H1 (cell line): ENCODE measurements around the gene NELL1. TPM values are rescaled to one million over a fixed set of nuclear protein-coding genes. Genes with fewer than 3 reads are reported as not detected.

Experiments
- NRF1 ChIP-seq: IDR thresholded peaks from 2 replicates; pipeline ENCODE4 v1.6.1; 2011; ENCODE audit warnings: mild to moderate bottlenecking, low read depth, low read length, improper control_type of control experiment
- polyA plus RNA-seq, 7 experiments: library from polyadenylated mRNA; depleted of rRNA in 3 of 7; stranded (reverse) in 5 of 7; unstranded in 2 of 7; fragments of >200 nt in 5 of 7; fragments of 200-250 nt in 2 of 7; gene quantifications; 1 replicate in 5 of 7; 2 replicates in 1 of 7; 4 replicates in 1 of 7; pipeline versions ENCODE4 v1.2.1 to v1.2.3, GENCODE V29; 2011 to 2013; ENCODE audit warnings: missing spikeins in 2 of 7, mixed read lengths in 2 of 7
- total RNA-seq: library from RNA; stranded (reverse); fragmentation: NEBNext Ultra II Directional; extraction: Animal tissue kit (Norgen Biotek cat#: 25700); gene quantifications from 2 replicates; pipeline ENCODE4 v1.2.1, GENCODE V29; 2021

NELL1 gene
- total and polyA plus RNA-seq, 2 of the 8 experiments (the other 6 are each of a cell fraction or from before 2014, with no cell fraction given): 0.21 TPM; not detected in 1

GRCh38 chr11:21116009-21116408, 446.6 kb downstream of the NELL1 start (continued):
- no peak for TF ChIP-seq NRF1
